ENCODE results near the gene FAM20B.
A peak's percentile ranks its signal among the peaks of the same experiment; 100 is the strongest.

FAM20B gene

GRCh38 chr1:179048339-179049124, 22.8 kb downstream of the FAM20B start:
- DNase-seq (ENCODE audit: low read depth), result no peak

- no peak for DNase-seq (ENCODE audit: low read depth)
Observed at GRCh38 chr1:179052776-179053175, 27.1 kb downstream of the FAM20B start.

- DNase-seq (ENCODE audit: low read depth), result no peak
Observed at GRCh38 chr1:179053486-179053885, 27.8 kb downstream of the FAM20B start.

DNA sequence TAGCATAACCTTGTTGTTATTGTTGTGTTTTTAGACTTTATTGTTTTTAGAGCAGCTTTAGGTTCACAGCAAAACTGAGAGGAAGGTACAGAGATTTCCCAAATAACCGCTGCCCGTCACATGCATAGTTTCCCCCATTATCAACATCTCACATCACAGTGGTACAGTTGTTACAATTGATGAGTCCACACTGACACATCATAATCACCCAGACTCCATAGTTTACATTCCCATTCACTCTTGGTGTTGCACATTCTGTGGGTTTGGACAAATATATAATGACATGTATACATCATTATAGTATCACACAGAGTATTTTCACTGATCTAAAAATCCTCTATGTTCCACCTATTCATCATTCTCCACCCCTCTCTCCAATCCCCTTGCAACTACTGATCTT, 30.2 kb downstream of the FAM20B start:
- DNase-seq (ENCODE audit: low read depth), result no peak

DNA sequence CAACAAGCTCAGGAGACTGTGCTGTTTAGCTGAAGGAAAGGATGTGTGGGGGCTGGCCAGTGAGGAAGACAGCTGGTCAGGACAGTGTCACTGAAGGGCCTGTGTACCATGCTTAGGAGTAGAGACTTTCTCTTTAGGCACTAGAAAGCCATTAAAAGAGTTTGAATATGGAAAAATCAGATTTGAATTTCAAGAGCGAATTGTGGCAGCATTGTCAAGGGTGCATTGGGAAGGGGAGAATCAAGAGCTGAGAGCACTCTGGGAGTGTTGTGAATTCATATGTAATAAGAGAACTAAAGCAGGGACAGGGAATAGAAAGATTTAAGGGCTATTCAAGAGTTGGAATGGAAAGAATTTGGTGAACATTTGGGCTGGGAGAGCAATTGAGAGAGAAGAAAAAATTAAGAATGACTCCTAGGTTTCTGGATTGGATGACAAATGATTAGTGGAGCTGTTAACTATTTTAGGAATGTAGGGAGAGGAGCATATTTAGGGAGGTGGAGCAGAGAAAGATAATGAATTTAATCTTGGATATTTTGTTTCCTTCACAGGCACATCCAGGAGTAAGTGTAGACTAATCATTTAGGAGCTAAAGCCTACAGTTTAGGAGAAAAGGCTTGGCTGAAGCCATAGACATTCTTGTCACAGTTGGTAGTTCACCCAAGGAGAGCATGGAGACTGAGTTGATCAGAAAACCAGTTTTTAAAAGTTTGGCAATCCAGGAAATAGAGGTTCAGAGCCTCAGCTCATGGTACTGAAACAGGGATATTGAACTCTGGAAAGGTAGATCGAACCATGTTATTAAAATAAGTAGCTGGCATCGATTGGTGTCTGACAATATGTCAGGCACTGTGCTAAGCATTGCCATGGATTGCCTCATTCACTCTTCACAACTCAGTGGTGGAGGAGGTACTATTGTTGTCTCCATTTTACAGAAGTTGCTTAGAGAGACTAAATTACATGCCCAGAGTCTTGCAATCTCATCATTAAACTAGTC, 33.1 kb downstream of the FAM20B start:
- DNase-seq (ENCODE audit: low read depth), result no peak

DNA sequence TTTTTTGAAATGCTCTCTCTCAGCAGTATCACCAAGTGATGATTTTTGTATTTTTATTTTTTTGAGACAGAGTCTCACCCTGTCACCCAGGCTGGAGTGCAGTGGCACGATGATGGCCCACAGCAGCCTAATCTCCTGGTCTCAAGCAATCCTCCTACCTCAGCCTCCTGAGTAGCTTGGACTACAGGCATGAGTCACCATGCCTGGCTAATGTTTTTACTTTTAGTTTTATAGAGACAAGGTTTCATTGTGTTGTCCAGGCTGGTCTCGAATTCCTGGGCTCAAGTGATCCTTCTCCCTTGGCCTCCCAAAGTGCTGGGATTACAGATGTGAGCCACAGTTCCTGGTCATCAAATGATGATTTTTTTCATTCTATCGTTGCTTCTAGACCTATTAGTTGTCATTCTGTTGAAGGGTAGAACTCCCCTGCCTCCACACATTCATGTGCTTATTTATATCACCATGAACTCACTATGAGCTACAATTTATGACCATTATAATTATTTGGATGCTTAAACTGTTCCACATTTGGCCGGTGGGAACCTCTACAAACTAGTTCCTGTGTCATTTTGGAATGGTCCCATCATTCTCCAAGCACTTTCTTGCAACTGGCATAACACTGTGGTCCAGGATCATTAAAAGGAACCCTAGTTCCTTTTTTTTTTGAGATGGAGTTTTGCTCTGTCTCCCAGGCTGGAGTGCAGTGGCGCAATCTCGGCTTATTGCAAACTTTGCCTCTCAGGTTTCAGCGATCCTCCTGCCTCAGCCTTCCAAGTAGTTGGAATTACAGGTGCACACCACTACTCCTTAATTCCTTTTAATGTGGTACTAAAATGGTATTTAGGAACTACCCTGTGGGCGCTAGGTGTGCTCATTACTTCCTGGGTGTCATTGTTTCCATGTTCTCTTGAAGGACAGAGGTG, 35.9 kb downstream of the FAM20B start:
- no peak for DNase-seq (ENCODE audit: low read depth)

GRCh38 chr1:179066471-179066870, 40.8 kb downstream of the FAM20B start:
- DNase-seq (ENCODE audit: low read depth), result no peak

- no peak for DNase-seq (ENCODE audit: low read depth)
Observed at GRCh38 chr1:179077396-179077795, 51.7 kb downstream of the FAM20B start.

GRCh38 chr1:179079113-179079761, 53.5 kb downstream of the FAM20B start:
- DNase-seq (ENCODE audit: low read depth), result peak; percentile 33

DNA sequence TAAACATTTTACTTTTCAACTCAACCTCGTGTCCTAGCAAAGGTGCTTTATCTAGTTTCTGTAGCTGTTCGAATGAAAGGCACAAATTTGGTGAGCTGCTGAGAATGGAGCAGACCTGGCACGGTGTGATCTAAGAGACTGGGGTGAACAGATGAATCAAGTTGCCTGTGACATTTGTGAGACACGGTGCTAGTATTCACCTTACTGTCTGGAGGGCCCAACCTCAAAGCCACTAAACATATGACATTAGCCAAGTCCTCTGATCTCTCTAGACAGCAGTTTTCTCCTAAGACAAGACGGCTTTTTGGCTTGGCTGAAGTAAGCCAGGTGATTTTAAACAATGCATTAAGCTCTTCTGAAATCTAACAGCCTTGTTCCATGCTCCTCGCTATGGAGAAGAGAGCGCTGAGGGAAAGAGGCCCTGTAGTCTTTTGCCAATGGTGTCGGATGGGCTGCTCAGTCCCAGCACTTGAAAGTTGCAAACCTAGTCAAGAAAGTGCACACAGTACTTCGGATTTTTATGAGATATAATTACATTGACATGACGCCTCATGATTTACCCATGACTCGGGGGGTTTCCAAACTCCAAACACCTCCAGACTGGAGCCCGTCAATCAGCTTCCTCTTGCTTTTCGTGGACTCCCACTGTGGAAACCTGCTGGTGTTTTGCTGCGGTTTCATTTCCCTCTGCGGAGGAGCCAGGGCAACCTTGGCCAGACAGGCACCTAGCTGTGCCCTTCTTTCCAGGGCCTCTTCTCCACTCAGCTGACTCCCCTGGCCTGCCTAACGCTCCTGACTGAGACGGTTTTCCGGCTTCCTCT, 55.4 kb downstream of the FAM20B start:
- DNase-seq (ENCODE audit: low read depth), result no peak

DNA sequence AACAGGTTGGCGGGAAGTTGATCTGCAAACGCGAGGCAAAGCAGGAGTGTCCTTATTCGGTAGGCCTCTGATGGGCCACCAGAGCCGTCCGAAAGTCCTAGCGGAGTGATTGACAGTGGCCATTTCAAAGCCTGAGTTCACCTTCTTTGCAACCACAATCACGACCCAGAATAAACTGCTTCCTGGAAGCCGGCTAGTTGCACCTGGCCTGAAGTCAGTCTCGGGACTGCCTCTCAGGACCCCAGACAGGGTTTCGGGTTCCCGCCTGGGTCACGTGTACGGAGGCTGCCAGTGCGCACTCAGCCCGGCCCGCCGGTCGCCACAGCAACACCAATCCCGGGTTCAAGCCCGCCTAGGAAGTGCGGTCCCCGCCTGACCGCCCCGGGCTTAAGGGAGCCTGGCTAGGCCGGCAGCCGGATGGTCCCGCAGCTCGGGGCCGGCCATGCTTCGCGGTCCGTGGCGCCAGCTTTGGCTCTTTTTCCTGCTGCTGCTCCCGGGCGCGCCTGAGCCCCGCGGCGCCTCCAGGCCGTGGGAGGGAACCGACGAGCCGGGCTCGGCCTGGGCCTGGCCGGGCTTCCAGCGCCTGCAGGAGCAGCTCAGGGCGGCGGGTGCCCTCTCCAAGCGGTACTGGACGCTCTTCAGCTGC, 56.1 kb downstream of the FAM20B start, which contains the start of gene TOR3A:
Gene TOR3A, plus strand, starts transcription at position 384 of the 646 bp plus-strand sequence. Its CDS starts 59 bp downstream, at position 443.
- peak; percentile 77 for DNase-seq (ENCODE audit: low read depth)

GRCh38 chr1:179082333-179082998, 56.8 kb downstream of the FAM20B start:
- DNase-seq (ENCODE audit: low read depth), result no peak

GRCh38 chr1:179082999-179083335, 57.3 kb downstream of the FAM20B start:
- DNase-seq (ENCODE audit: low read depth), result no peak

DNA sequence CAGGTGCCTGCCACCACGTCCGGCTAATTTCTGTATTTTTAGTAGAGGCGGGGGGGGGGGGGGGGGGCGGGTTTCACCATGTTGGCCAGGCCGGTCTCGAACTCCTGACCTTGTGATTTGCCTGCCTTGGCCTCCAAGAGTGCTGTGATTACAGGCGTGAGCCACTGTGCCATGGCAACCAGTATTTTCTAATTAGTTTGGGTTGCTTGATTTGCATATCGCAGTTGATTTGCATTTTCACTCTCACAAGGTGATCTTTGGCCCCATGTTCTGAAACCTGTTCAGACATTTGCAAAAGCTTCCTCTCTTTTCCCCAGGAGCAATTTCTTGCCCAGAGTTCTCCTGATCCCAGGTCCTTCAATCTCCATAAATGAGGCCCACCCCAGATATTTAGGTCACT, 57.8 kb downstream of the FAM20B start:
- DNase-seq (ENCODE audit: low read depth), result no peak

- no peak for DNase-seq (ENCODE audit: low read depth)
Observed at GRCh38 chr1:179087665-179088064, 62.0 kb downstream of the FAM20B start.

- DNase-seq (ENCODE audit: low read depth), result no peak
Observed at GRCh38 chr1:179089827-179090482, 64.3 kb downstream of the FAM20B start.

GRCh38 chr1:179090522-179090921, 64.8 kb downstream of the FAM20B start:
- no peak for DNase-seq (ENCODE audit: low read depth)

GRCh38 chr1:179090923-179091322, 65.2 kb downstream of the FAM20B start:
- DNase-seq (ENCODE audit: low read depth), result no peak

DNA sequence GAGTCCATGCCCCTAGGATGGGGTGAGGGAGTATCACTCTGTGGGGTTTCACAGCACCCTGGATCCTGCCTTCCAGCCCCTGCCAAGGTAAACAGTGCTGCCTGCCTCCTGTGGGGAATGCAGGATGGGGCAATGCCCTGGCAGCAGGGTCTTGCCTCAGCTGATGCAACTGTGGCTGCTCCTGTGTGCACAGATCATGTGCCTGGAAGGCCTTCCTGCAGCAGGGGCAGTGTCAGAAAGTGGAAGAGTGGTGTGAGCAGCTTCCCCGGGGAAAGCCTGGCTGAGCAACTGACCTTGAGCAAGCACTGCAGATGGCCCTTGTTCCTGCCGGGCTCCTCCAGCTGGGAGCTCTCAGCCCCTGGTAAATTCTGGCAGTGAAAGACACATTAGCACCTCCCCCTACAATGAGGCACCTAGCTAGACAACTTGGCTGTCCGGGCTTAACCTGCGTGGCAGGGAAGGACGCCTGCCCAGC, 66.0 kb downstream of the FAM20B start:
- DNase-seq (ENCODE audit: low read depth), result no peak

Data from activated T-cell treated with anti-CD3 and anti-CD28 coated beads for 24 hours (primary cell).